ENCODE measurements around the gene FOXO3.
"Not testable (repeated sequence)": the region's sequence is repeated elsewhere in the genome, so short reads cannot be mapped to it uniquely, and the experiment has no call there.

Gene FOXO3

GRCh38 chr6:108528878-108529277 lies 31.8 kb upstream of the FOXO3 start:
- DNase-seq = no peak
- Histone ChIP-seq H3K36me3 (ENCODE audit: control insufficient read depth in 4 of 4, insufficient read depth in 4 of 4, low read length in 3 of 4) (no peaks in the 10 kb centered on the region), H3K4me1 (ENCODE audit: control extremely low read depth in 1 of 4, control insufficient read depth in 4 of 4, insufficient read depth in 4 of 4, low read length in 3 of 4) (peaks cover 0 to 2% (median 0%) of the 10 kb centered on the region in 4 experiments), H3K9me3 (ENCODE audit: control extremely low read depth in 1 of 5, control insufficient read depth in 4 of 5, insufficient read depth in 2 of 5, low read depth in 1 of 5, low read length in 4 of 5) (no peaks in the 10 kb centered on the region), H3K27me3 (replicated peaks in 2 of 5; ENCODE audit: control insufficient read depth in 4 of 5, insufficient read depth in 5 of 5, low read length in 4 of 5) (peaks cover 0 to 2% (median 0%) of the 10 kb centered on the region in 5 experiments), H3K27ac (ENCODE audit: insufficient read depth in 1 of 2, low read depth in 1 of 2, low read length in 2 of 2, poor library complexity in 1 of 2, severe bottlenecking in 2 of 2) (no peak overlapping the region), H3K4me3 (ENCODE audit: control insufficient read depth in 1 of 7, extremely low read depth in 1 of 7, insufficient read depth in 4 of 7, low read depth in 2 of 7, low read length in 6 of 7) (no peak overlapping the region)
- WGBS (ENCODE audit: insufficient coverage) = 94% methylated on average over 3 of the region's 3 CpGs
- ChIA-PET POLR2A (no interaction called here), CTCF (interaction anchor here (1.2 to 3.4 kb wide), 3 partner anchors 13 to 548 kb away, joined by 4 to 14 read pairs (median 13); no protein-coding TSS in a partner anchor)

DNA sequence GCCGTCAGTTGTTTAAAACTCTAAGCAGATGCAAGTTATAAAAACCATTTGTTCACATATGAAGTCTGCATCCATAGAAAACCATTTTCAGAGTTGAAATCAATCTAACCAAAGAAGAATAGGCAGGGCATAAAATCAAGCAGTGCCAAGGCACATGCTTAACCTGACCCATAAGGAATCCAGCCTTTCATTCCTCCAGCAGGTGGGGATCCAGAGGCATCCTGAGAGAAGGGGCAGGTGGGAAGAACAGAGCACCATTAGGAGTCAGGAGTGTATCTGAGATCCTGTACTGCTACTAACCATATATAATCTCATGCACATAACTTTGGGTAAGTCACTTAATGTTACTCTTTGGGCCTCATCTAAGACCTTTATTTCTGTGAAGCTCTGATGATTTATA lies 29.4 kb upstream of the FOXO3 start:
- Histone ChIP-seq H3K9me3 (ENCODE audit: control extremely low read depth in 1 of 5, control insufficient read depth in 4 of 5, insufficient read depth in 2 of 5, low read depth in 1 of 5, low read length in 4 of 5) (no peaks in the 10 kb centered on the region), H3K27me3 (replicated peaks in 2 of 5; ENCODE audit: control insufficient read depth in 4 of 5, insufficient read depth in 5 of 5, low read length in 4 of 5) (peaks cover 0 to 2% (median 0%) of the 10 kb centered on the region in 5 experiments), H3K27ac (ENCODE audit: insufficient read depth in 1 of 2, low read depth in 1 of 2, low read length in 2 of 2, poor library complexity in 1 of 2, severe bottlenecking in 2 of 2) (no peak overlapping the region), H3K36me3 (ENCODE audit: control insufficient read depth in 4 of 4, insufficient read depth in 4 of 4, low read length in 3 of 4) (no peaks in the 10 kb centered on the region), H3K4me3 (ENCODE audit: control insufficient read depth in 1 of 7, extremely low read depth in 1 of 7, insufficient read depth in 4 of 7, low read depth in 2 of 7, low read length in 6 of 7) (no peak overlapping the region), H3K4me1 (ENCODE audit: control extremely low read depth in 1 of 4, control insufficient read depth in 4 of 4, insufficient read depth in 4 of 4, low read length in 3 of 4) (peaks cover 0 to 2% (median 1%) of the 10 kb centered on the region in 4 experiments)
- POLR2A ChIA-PET = no interaction called here
- CTCF ChIA-PET = interaction anchor here (1.3 to 1.5 kb wide), 2 partner anchors 11 to 13 kb away, joined by 3 read pairs; no protein-coding TSS in a partner anchor
- no peak for DNase-seq
- 100% methylated on average over 1 of the region's 1 CpG for WGBS (ENCODE audit: insufficient coverage)

- no peak overlapping the region for H3K4me3 ChIP-seq (ENCODE audit: control insufficient read depth in 1 of 7, extremely low read depth in 1 of 7, insufficient read depth in 4 of 7, low read depth in 2 of 7, low read length in 6 of 7)
- H3K27me3 ChIP-seq (replicated peaks in 2 of 5; ENCODE audit: control insufficient read depth in 4 of 5, insufficient read depth in 5 of 5, low read length in 4 of 5) = no peaks in the 10 kb centered on the region
- ChIA-PET POLR2A (interaction anchor here (0.7 kb wide), 1 partner anchor 25 kb away, joined by 4 read pairs; no protein-coding TSS in a partner anchor), CTCF (interaction anchor here (1.0 to 1.6 kb wide), 3 partner anchors 244 to 540 kb away, joined by 3 to 4 read pairs (median 3); no protein-coding TSS in a partner anchor)
- DNase-seq = no peak
- H3K36me3 ChIP-seq (ENCODE audit: control insufficient read depth in 4 of 4, insufficient read depth in 4 of 4, low read length in 3 of 4) = no peaks in the 10 kb centered on the region
- H3K4me1 ChIP-seq (ENCODE audit: control extremely low read depth in 1 of 4, control insufficient read depth in 4 of 4, insufficient read depth in 4 of 4, low read length in 3 of 4) = peaks cover 3 to 14% (median 10%) of the 10 kb centered on the region in 4 experiments
- H3K9me3 ChIP-seq (ENCODE audit: control extremely low read depth in 1 of 5, control insufficient read depth in 4 of 5, insufficient read depth in 2 of 5, low read depth in 1 of 5, low read length in 4 of 5) = no peaks in the 10 kb centered on the region
- WGBS (ENCODE audit: insufficient coverage) = 100% methylated on average over 10 of the region's 11 CpGs
- H3K27ac ChIP-seq (ENCODE audit: insufficient read depth in 1 of 2, low read depth in 1 of 2, low read length in 2 of 2, poor library complexity in 1 of 2, severe bottlenecking in 2 of 2) = no peak overlapping the region
These were observed 25.5 kb upstream of the FOXO3 start for GRCh38 chr6:108535114-108535742.

- not testable (repeated sequence) for H3K4me3 ChIP-seq (ENCODE audit: control insufficient read depth in 1 of 7, extremely low read depth in 1 of 7, insufficient read depth in 4 of 7, low read depth in 2 of 7, low read length in 6 of 7)
- WGBS (ENCODE audit: insufficient coverage) = 100% methylated on average over 2 of the region's 4 CpGs
These were observed 24.7 kb upstream of the FOXO3 start for GRCh38 chr6:108535920-108536535.

GRCh38 chr6:108541843-108542759 lies 18.6 kb upstream of the FOXO3 start:
- CTCF ChIA-PET = interaction anchor here (0.6 to 8.7 kb wide), 32 partner anchors 10 to 854 kb away, joined by 3 to 106 read pairs (median 3); no protein-coding TSS in a partner anchor
- Histone ChIP-seq H3K9me3 (ENCODE audit: control extremely low read depth in 1 of 5, control insufficient read depth in 4 of 5, insufficient read depth in 2 of 5, low read depth in 1 of 5, low read length in 4 of 5) (no peaks in the 10 kb centered on the region), H3K27ac (ENCODE audit: insufficient read depth in 1 of 2, low read depth in 1 of 2, low read length in 2 of 2, poor library complexity in 1 of 2, severe bottlenecking in 2 of 2) (no peak overlapping the region), H3K36me3 (ENCODE audit: control insufficient read depth in 4 of 4, insufficient read depth in 4 of 4, low read length in 3 of 4) (no peaks in the 10 kb centered on the region), H3K27me3 (replicated peaks in 2 of 5; ENCODE audit: control insufficient read depth in 4 of 5, insufficient read depth in 5 of 5, low read length in 4 of 5) (no peaks in the 10 kb centered on the region), H3K4me1 (ENCODE audit: control extremely low read depth in 1 of 4, control insufficient read depth in 4 of 4, insufficient read depth in 4 of 4, low read length in 3 of 4) (peaks cover 3 to 31% (median 23%) of the 10 kb centered on the region in 4 experiments), H3K4me3 (ENCODE audit: control insufficient read depth in 1 of 7, extremely low read depth in 1 of 7, insufficient read depth in 4 of 7, low read depth in 2 of 7, low read length in 6 of 7) (peak overlapping the region in 5 of 7 experiments; percentile 30 to 71 (median 42))
- POLR2A ChIA-PET = interaction anchor here (0.5 to 0.9 kb wide), 5 partner anchors 47 to 529 kb away, joined by 3 to 4 read pairs (median 4); no protein-coding TSS in a partner anchor
- peak; percentile 85 to 93 (median 92) for DNase-seq
- WGBS (ENCODE audit: insufficient coverage) = 0% methylated on average over 1 of the region's 5 CpGs

More at GRCh38 chr6:108535920-108536535, 24.7 kb upstream of the FOXO3 start:
- H3K27me3 ChIP-seq (replicated peaks in 2 of 5; ENCODE audit: control insufficient read depth in 4 of 5, insufficient read depth in 5 of 5, low read length in 4 of 5); H3K9me3 ChIP-seq (ENCODE audit: control extremely low read depth in 1 of 5, control insufficient read depth in 4 of 5, insufficient read depth in 2 of 5, low read depth in 1 of 5, low read length in 4 of 5); H3K27ac ChIP-seq (ENCODE audit: insufficient read depth in 1 of 2, low read depth in 1 of 2, low read length in 2 of 2, poor library complexity in 1 of 2, severe bottlenecking in 2 of 2); H3K36me3 ChIP-seq (ENCODE audit: control insufficient read depth in 4 of 4, insufficient read depth in 4 of 4, low read length in 3 of 4): not testable (repeated sequence)
- H3K4me1 ChIP-seq (ENCODE audit: control extremely low read depth in 1 of 4, control insufficient read depth in 4 of 4, insufficient read depth in 4 of 4, low read length in 3 of 4) = peaks cover 3 to 14% (median 10%) of the 10 kb centered on the region in 4 experiments
- peak in 2 of 3 donors; percentile 29 to 59 for DNase-seq
- ChIA-PET CTCF (interaction anchor here (0.9 to 1.6 kb wide), 4 partner anchors 9 to 539 kb away, joined by 3 to 4 read pairs (median 3); no protein-coding TSS in a partner anchor), POLR2A (interaction anchor here (0.7 kb wide), 1 partner anchor 24 kb away, joined by 4 read pairs; no protein-coding TSS in a partner anchor)

DNA sequence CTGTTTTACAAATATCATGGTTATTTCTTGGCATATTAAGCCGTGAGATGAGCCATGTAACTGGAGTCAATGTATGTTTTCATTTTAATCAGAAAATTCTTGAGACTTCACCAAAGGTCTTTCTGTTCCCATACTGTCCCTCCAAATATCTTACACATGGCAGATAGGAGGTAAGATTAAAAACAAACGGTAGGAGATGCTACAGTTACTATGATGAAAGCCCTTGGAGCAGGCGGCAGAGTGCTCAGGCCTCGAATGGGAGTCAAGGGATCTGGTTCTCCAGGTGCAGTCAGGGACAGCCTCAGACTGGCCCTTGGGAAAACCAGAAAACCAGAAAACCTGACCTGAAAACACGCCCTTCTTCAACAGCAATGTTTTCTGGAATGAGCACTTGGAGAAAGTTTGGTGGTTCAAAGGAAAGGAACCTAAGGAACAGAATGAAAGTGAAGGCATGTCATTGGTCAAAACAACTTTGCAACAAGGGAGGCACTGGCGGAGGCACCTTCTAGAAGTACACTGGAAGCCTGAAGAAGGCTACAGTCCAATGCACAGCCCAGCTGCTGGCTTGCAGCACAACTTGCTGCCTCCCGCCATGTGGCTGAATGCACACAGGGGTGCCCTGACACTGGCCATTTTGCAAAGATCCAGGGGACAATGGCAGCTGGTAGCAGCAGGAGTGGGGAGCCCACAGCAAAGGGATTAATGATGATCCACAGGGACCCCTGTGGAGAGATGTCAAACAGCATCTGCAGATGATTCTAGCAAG lies 17.4 kb upstream of the FOXO3 start:
- H3K9me3 ChIP-seq (ENCODE audit: control extremely low read depth in 1 of 5, control insufficient read depth in 4 of 5, insufficient read depth in 2 of 5, low read depth in 1 of 5, low read length in 4 of 5) = no peaks in the 10 kb centered on the region
- CTCF ChIA-PET = interaction anchor here (0.8 to 8.7 kb wide), 13 partner anchors 11 to 852 kb away, joined by 3 to 106 read pairs (median 3); no protein-coding TSS in a partner anchor
- POLR2A ChIA-PET = interaction anchor here (0.5 kb wide), 1 partner anchor 523 kb away, joined by 4 read pairs; no protein-coding TSS in a partner anchor
- no peaks in the 10 kb centered on the region for H3K27me3 ChIP-seq (replicated peaks in 2 of 5; ENCODE audit: control insufficient read depth in 4 of 5, insufficient read depth in 5 of 5, low read length in 4 of 5)
- H3K4me3 ChIP-seq (ENCODE audit: control insufficient read depth in 1 of 7, extremely low read depth in 1 of 7, insufficient read depth in 4 of 7, low read depth in 2 of 7, low read length in 6 of 7) = no peak overlapping the region
- 98% methylated on average over 6 of the region's 7 CpGs for WGBS (ENCODE audit: insufficient coverage)
- no peak for DNase-seq
- no peak overlapping the region for H3K27ac ChIP-seq (ENCODE audit: insufficient read depth in 1 of 2, low read depth in 1 of 2, low read length in 2 of 2, poor library complexity in 1 of 2, severe bottlenecking in 2 of 2)
- no peaks in the 10 kb centered on the region for H3K36me3 ChIP-seq (ENCODE audit: control insufficient read depth in 4 of 4, insufficient read depth in 4 of 4, low read length in 3 of 4)
- peaks cover 0 to 20% (median 13%) of the 10 kb centered on the region in 4 experiments for H3K4me1 ChIP-seq (ENCODE audit: control extremely low read depth in 1 of 4, control insufficient read depth in 4 of 4, insufficient read depth in 4 of 4, low read length in 3 of 4)
